H1 (cell line): ENCODE results near the gene P2RX5. TPM values are rescaled to one million over a fixed set of nuclear protein-coding genes. Genes with fewer than 3 reads are reported as not detected.

Experiments
- EZH2 ChIP-seq: fragments of 200-600 bp; sonication (generic); IDR thresholded peaks from 2 replicates; pipeline ENCODE4 v1.7.1; 2012; ENCODE audit warnings: low read depth, mild to moderate bottlenecking, moderate library complexity, low read length, inconsistent platforms; ENCODE audit not compliant: severe bottlenecking
- GABPA ChIP-seq: IDR thresholded peaks from 2 replicates; pipeline ENCODE4 v1.6.1; 2011; ENCODE audit warnings: mild to moderate bottlenecking, low read length, moderate library complexity, borderline replicate concordance; ENCODE audit not compliant: insufficient read depth
- TCF12 ChIP-seq: IDR thresholded peaks from 2 replicates; pipeline ENCODE4 v1.6.1; 2011; ENCODE audit warnings: low read depth, mild to moderate bottlenecking, low read length
- polyA plus RNA-seq, 7 experiments: library from polyadenylated mRNA; depleted of rRNA in 3 of 7; stranded (reverse) in 5 of 7; unstranded in 2 of 7; fragments of >200 nt in 5 of 7; fragments of 200-250 nt in 2 of 7; gene quantifications; 1 replicate in 5 of 7; 2 replicates in 1 of 7; 4 replicates in 1 of 7; pipeline versions ENCODE4 v1.2.1 to v1.2.3, GENCODE V29; 2011 to 2013; ENCODE audit warnings: missing spikeins in 2 of 7, mixed read lengths in 2 of 7
- total RNA-seq: library from RNA; stranded (reverse); fragmentation: NEBNext Ultra II Directional; extraction: Animal tissue kit (Norgen Biotek cat#: 25700); gene quantifications from 2 replicates; pipeline ENCODE4 v1.2.1, GENCODE V29; 2021

Gene P2RX5
- total and polyA plus RNA-seq, 2 of the 8 experiments (the other 6 are each of a cell fraction or from before 2014, with no cell fraction given), result 12.0 to 15.6 TPM

- TF ChIP-seq EZH2 (no peak), GABPA (no peak), TCF12 (no peak)
Measured at GRCh38 chr17:3739422-3740124, 43.6 kb upstream of the P2RX5 start (continued).
